Amniotic stem cell (primary cell): ENCODE data around the gene ACSF2.
"Not testable (repeated sequence)": the region's sequence is repeated elsewhere in the genome, so short reads cannot be mapped to it uniquely, and the experiment has no call there.

ENCODE experiments used
- DNase-seq: peaks from one replicate; lab custom pipeline; 2025; lab: John Stamatoyannopoulos, UW

ACSF2 gene

GRCh38 chr17:50464736-50465135, 38.7 kb downstream of the ACSF2 start:
- no peak for DNase-seq

GRCh38 chr17:50465171-50465570, 39.2 kb downstream of the ACSF2 start:
- DNase-seq: no peak

- no peak for DNase-seq
These were observed 39.6 kb downstream of the ACSF2 start for GRCh38 chr17:50465635-50466034.

GRCh38 chr17:50466371-50467113, 40.5 kb downstream of the ACSF2 start:
- no peak for DNase-seq

- DNase-seq: no peak
These were observed 41.3 kb downstream of the ACSF2 start for GRCh38 chr17:50467114-50467854.

GRCh38 chr17:50467855-50468303, 41.9 kb downstream of the ACSF2 start:
- DNase-seq: no peak

- no peak for DNase-seq
These were observed 42.5 kb downstream of the ACSF2 start, which contains the start of gene CHAD for GRCh38 chr17:50468304-50469207. Gene CHAD, minus strand, starts transcription at chr17:50468880. Its CDS starts 67 bp downstream, at chr17:50468813.

- DNase-seq: no peak
These were observed 43.2 kb downstream of the ACSF2 start for GRCh38 chr17:50469208-50469605.

GRCh38 chr17:50469671-50470305, 43.8 kb downstream of the ACSF2 start:
- DNase-seq: no peak

- DNase-seq: no peak
These were observed 44.4 kb downstream of the ACSF2 start for GRCh38 chr17:50470426-50470825.

GRCh38 chr17:50471009-50471905, 45.2 kb downstream of the ACSF2 start:
- no peak for DNase-seq

GRCh38 chr17:50472286-50472685, 46.3 kb downstream of the ACSF2 start:
- DNase-seq: no peak

GRCh38 chr17:50472761-50473161, 46.7 kb downstream of the ACSF2 start:
- DNase-seq: not testable (repeated sequence)

- no peak for DNase-seq
These were observed 47.9 kb downstream of the ACSF2 start for GRCh38 chr17:50473901-50474300.

- DNase-seq: no peak
These were observed 48.5 kb downstream of the ACSF2 start for GRCh38 chr17:50474523-50474922.

- DNase-seq: no peak
These were observed 49.3 kb downstream of the ACSF2 start for GRCh38 chr17:50475362-50475761.

GRCh38 chr17:50475775-50476544, 49.9 kb downstream of the ACSF2 start:
- DNase-seq: not testable (repeated sequence)

- DNase-seq: no peak
These were observed 50.7 kb downstream of the ACSF2 start for GRCh38 chr17:50476545-50477315.

GRCh38 chr17:50477976-50478375, 52.0 kb downstream of the ACSF2 start:
- DNase-seq: no peak
